ENCODE results near the gene SYT12. TPM values are rescaled to one million over a fixed set of nuclear protein-coding genes. Genes with fewer than 3 reads are reported as not detected.

The SYT12 gene
- total and polyA plus RNA-seq, 2 donors (not counting 1 experiment from before 2014, with no cell fraction given), result not detected

GRCh38 chr11:67099831-67100324 is 76.9 kb downstream of the SYT12 start:
- CTCF ChIA-PET, result no interaction called here
- 66% methylated on average over 6 of the region's 6 CpGs for WGBS (ENCODE audit: insufficient coverage)

More at GRCh38 chr11:67099831-67100324, 76.9 kb downstream of the SYT12 start:
- Histone ChIP-seq H3K79me2 (ENCODE audit: control insufficient read depth, insufficient read depth, low read length) (no peaks in the 10 kb centered on the region), H3K36me3 (replicated peaks in 1 of 2; ENCODE audit: control extremely low read depth in 1 of 2, control insufficient read depth in 1 of 2, extremely low read depth in 1 of 2, insufficient read depth in 2 of 2, low read length in 1 of 2) (no peaks in the 10 kb centered on the region), H3K27ac (ENCODE audit: low read length in 2 of 2) (no peak overlapping the region), H3K4me1 (ENCODE audit: control insufficient read depth in 2 of 2, insufficient read depth in 2 of 2, low read length in 2 of 2) (peaks cover 0 to 10% of the 10 kb centered on the region in 2 donors), H3K4me2 (replicated peaks; ENCODE audit: low read depth, low read length, poor library complexity, severe bottlenecking) (no peak overlapping the region), H3K9ac (ENCODE audit: low read length) (no peak overlapping the region), H3K4me3 (ENCODE audit: control extremely low read depth in 1 of 5, extremely low read depth in 1 of 5, insufficient read depth in 1 of 5, low read depth in 2 of 5, low read length in 4 of 5) (no peak overlapping the region), H3K9me3 (ENCODE audit: control extremely low read depth in 1 of 3, control insufficient read depth in 2 of 3, insufficient read depth in 1 of 3, low read length in 2 of 3) (no peaks in the 10 kb centered on the region), H3K27me3 (replicated peaks in 1 of 4; ENCODE audit: control extremely low read depth in 1 of 4, control insufficient read depth in 3 of 4, insufficient read depth in 4 of 4, low read length in 3 of 4) (no peaks in the 10 kb centered on the region), H4K20me1 (ENCODE audit: control insufficient read depth, insufficient read depth, low read length, poor library complexity, severe bottlenecking) (no peaks in the 10 kb centered on the region), H2AFZ (ENCODE audit: insufficient read depth, low read depth, low read length, poor library complexity, severe bottlenecking) (peak overlapping the region; percentile 47)
- POLR2A ChIA-PET, result no interaction called here
- Mint-ChIP-seq H3K9me3 (ENCODE audit: insufficient read depth) (no peaks in the 10 kb centered on the region), H3K4me3 (no peak overlapping the region), H3K27ac (peak overlapping the region; percentile 44), H3K4me1 (peaks cover 11% of the 10 kb centered on the region), H3K27me3 (no peaks in the 10 kb centered on the region)
- TF ChIP-seq EZH2 (IDR thresholded peaks at IDR 0.05; ENCODE audit: borderline replicate concordance, insufficient read depth, low read depth, low read length, poor library complexity, severe bottlenecking), result no peak
- TF ChIP-seq, protein P1, sequence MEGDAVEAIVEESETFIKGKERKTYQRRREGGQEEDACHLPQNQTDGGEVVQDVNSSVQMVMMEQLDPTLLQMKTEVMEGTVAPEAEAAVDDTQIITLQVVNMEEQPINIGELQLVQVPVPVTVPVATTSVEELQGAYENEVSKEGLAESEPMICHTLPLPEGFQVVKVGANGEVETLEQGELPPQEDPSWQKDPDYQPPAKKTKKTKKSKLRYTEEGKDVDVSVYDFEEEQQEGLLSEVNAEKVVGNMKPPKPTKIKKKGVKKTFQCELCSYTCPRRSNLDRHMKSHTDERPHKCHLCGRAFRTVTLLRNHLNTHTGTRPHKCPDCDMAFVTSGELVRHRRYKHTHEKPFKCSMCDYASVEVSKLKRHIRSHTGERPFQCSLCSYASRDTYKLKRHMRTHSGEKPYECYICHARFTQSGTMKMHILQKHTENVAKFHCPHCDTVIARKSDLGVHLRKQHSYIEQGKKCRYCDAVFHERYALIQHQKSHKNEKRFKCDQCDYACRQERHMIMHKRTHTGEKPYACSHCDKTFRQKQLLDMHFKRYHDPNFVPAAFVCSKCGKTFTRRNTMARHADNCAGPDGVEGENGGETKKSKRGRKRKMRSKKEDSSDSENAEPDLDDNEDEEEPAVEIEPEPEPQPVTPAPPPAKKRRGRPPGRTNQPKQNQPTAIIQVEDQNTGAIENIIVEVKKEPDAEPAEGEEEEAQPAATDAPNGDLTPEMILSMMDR (IDR thresholded peaks at IDR 0.05), result no peak
- peak; percentile 33 for ATAC-seq (ENCODE audit: low read depth)
- intact Hi-C loops (cut with micrococcal nuclease), result no loop called here
- peak; percentile 23 for DNase-seq

Other genes starting within 250 kb of the SYT12 start
- gene RCE1, start 179.7 kb upstream of the SYT12 start, total RNA-seq, result 31.6 and 34.3 TPM in 2 replicates
- gene RCE1, start 179.7 kb upstream of the SYT12 start, polyA plus RNA-seq, result 49.1 and 59.7 TPM in 2 replicates
- 7.1 and 10.6 TPM in 2 replicates for gene LRFN4, start 166.1 kb upstream of the SYT12 start, total RNA-seq
- gene LRFN4, start 166.1 kb upstream of the SYT12 start, polyA plus RNA-seq, result 9.4 and 12.1 TPM in 2 replicates
- 2.6 and 4.4 TPM in 2 replicates for gene PC, start 64.8 kb upstream of the SYT12 start, total RNA-seq
- gene PC, start 64.8 kb upstream of the SYT12 start, polyA plus RNA-seq, result 1.4 and 1.5 TPM in 2 replicates
- not detected in 2 replicates for gene C11orf86, start 47.8 kb upstream of the SYT12 start, total RNA-seq
- gene C11orf86, start 47.8 kb upstream of the SYT12 start, polyA plus RNA-seq, result not detected in 2 replicates
- gene RHOD, start 33.7 kb downstream of the SYT12 start, total RNA-seq, result 0.42 TPM in 1 of 2 replicates, not detected in the other
- 0.33 and 0.48 TPM in 2 replicates for gene RHOD, start 33.7 kb downstream of the SYT12 start, polyA plus RNA-seq
- 229 and 243 TPM in 2 replicates for gene KDM2A, start 96.1 kb downstream of the SYT12 start, total RNA-seq
- gene KDM2A, start 96.1 kb downstream of the SYT12 start, polyA plus RNA-seq, result 123 and 132 TPM in 2 replicates
- 281 and 294 TPM in 2 replicates for gene GRK2, start 243.3 kb downstream of the SYT12 start, total RNA-seq
- 534 and 639 TPM in 2 replicates for gene GRK2, start 243.3 kb downstream of the SYT12 start, polyA plus RNA-seq

All from B cell (primary cell).